GM18498 (cell line): ENCODE data around the gene LRRC26.
"Not testable (repeated sequence)": the region's sequence is repeated elsewhere in the genome, so short reads cannot be mapped to it uniquely, and the experiment has no call there.

Source experiments
- ATAC-seq: cut with Tn5 transposase; IDR thresholded peaks from one replicate; pipeline ENCODE4 v1.9.1; 2021; ENCODE audit warnings: mild to moderate bottlenecking, moderate library complexity; ENCODE audit not compliant: unreplicated experiment

The LRRC26 gene

DNA sequence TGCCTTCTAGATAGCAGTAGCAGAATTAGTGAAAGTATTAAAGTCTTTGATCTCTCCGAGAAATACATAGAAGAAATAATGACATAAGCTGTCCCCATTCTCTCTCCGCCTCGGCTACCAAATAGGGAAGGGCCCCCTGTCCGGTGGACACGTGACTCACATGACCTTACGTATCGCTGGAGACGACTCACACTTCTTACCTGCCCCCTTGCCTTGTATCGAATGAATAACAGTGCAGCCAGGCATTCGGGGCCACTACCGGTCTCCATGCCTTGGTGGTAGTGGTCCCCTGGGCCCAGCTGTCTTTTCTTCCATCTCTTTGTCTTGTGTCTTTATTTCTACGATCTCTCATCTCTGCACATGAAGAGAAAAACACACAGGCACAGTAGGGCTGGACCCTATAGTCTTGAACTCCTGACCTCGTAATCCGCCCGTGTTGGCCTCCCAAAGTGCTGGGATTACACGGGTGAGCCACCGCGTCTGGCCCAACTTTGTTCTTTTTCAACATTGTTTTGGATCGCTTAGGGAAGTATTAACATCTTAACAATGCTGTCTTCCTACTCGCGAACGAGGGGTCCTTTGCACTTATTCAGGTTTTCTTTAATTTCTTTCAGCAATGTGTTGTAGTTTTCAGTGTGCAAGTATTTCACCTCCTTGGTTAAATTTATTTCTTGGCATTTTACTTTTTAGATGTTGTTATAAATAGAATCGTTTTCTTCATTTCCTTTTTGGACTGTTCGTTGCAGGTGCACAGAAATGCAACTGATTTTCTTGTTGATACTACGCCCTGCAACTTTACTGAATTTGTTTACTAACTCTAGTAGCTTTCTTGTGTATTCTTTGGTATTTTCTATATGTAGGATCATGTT is 47.7 kb downstream of the LRRC26 start:
- ATAC-seq, result not testable (repeated sequence)
